Subcutaneous adipose tissue (tissue), 4 donors: Measurements from ENCODE around the gene TRAPPC6A. TPM values are rescaled to one million over a fixed set of nuclear protein-coding genes. Genes with fewer than 3 reads are reported as not detected.

Source experiments
- total RNA-seq, 4 donors: library from RNA; depleted of rRNA; stranded (reverse); fragments of >200 nt; gene quantifications; one replicate each; pipeline ENCODE4 v1.1.0, GENCODE V29; 2016
- TF ChIP-seq, protein P1 (sequence below): fragments of 450-650 bp; IDR thresholded peaks from one replicate; pipeline ENCODE4 v1.5.1; 2016; ENCODE audit warnings: low read depth, mild to moderate bottlenecking, control low read depth, antibody characterized with exemption, moderate library complexity

Gene TRAPPC6A
- total RNA-seq, 4 donors from 2014 or later = 7.7 to 38.4 (median 26.4) TPM

DNA sequence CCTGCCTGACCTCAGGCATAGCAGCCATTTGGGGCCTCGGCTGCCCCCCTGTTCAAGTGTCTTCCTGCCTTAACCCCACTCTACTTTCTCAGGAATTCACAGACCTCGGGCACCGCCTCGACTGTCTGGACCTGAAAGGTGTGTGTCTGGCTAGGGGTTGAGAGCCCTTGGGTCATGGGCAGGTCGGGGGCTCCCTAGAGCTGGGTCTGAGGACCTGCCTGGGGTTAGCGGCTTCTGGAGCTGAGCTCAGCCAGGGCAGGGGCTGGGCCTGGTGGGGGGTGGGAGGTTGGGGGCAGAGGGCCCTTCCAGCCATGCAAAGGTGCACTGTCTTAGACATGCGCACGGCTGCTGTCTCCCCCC lies 37.9 kb downstream of the TRAPPC6A start:
- TF ChIP-seq, protein P1, sequence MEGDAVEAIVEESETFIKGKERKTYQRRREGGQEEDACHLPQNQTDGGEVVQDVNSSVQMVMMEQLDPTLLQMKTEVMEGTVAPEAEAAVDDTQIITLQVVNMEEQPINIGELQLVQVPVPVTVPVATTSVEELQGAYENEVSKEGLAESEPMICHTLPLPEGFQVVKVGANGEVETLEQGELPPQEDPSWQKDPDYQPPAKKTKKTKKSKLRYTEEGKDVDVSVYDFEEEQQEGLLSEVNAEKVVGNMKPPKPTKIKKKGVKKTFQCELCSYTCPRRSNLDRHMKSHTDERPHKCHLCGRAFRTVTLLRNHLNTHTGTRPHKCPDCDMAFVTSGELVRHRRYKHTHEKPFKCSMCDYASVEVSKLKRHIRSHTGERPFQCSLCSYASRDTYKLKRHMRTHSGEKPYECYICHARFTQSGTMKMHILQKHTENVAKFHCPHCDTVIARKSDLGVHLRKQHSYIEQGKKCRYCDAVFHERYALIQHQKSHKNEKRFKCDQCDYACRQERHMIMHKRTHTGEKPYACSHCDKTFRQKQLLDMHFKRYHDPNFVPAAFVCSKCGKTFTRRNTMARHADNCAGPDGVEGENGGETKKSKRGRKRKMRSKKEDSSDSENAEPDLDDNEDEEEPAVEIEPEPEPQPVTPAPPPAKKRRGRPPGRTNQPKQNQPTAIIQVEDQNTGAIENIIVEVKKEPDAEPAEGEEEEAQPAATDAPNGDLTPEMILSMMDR = no peak

DNA sequence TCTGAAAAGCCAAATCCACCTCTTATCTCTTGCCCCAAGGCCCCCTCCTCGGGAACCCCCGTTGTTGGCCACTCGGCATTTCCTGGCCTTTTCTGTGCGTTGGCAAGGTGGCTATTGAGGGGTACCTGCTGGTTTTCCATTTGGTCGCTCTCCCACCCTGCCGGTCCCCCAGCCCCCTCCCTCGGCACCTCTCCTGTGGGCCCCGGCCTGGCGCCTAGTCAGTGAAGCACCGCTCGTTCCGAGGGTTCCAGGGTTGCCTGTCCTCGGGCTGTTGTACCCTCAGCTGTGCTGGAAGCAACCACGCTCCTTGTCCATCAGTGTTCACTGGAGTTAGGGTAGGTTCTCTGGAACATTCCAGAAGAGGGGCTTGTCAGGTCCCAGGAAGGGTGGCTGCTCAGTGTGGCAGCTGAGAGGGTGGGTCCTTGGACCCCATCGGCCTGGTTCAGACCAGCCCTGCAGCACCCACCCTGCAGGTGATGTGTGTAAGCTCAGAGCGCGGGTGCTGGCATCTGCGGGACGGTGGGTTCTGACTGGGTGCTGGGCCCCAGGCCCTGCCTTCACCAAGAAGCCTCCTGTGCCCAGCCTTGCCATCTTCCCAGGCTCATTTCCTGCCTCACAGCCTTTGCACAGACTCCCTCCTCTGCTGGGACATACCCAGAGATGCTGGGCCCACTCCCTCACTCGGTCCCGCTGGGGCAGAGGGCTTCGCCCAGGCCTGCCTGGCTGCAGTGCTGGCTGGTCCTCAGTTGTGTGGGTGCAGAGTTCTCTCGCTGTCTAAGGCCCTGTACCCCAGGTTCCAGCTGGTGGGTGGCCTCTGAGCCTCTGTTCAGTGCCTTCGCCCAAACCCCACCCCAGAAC lies 38.5 kb downstream of the TRAPPC6A start:
- TF ChIP-seq, protein P1 = no peak

DNA sequence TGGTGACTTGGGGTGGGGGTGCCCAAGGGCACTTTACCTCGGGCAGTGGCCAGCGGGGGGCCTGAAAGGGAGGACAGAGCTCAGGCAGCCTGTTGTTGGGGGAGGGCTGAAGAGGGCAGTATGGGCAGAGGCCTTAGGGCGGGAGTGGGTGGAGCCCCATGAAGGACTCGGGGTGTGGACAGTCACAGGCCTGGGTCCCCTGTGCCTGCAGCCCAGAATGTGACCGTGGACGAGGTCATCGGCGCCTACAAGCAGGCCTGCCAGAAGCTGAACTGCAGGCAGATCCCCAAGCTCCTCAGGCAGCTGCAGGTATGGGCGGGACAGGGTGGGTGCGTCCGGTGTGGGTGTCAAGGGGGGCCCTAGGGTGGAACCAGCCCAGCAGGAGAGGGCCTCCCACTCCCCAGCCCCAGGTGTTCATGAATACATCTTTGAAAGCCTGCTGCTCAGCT lies 39.7 kb downstream of the TRAPPC6A start:
- TF ChIP-seq, protein P1 = no peak

DNA sequence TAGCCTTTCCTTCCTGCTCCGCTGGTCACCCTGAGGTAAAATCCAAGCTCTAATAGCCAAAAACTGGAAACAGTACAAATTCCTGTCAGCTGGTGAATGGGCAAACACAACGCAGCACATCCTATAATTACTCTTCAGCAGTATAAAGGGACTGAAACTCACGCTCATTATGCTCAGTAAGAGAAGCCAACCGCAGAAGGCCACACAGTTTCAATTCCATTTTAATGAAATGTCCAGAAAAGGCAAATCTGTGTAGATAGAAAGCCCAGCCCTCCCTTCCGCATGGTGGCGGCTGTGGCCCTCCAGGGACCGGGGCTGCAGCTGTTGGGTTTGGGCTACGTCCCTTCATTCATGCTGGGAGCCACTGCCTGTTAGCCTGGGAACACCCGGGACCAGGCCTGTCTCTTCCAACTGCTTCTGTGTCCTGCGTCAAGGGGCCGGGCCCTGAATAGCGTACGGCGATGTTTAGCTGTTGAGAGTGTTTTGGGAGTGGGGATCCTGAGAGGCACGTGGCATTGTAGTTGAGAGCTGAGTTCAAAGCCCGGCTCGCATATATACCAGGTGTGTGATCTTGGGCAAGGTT lies 40.8 kb downstream of the TRAPPC6A start:
- TF ChIP-seq, protein P1 = no peak

DNA sequence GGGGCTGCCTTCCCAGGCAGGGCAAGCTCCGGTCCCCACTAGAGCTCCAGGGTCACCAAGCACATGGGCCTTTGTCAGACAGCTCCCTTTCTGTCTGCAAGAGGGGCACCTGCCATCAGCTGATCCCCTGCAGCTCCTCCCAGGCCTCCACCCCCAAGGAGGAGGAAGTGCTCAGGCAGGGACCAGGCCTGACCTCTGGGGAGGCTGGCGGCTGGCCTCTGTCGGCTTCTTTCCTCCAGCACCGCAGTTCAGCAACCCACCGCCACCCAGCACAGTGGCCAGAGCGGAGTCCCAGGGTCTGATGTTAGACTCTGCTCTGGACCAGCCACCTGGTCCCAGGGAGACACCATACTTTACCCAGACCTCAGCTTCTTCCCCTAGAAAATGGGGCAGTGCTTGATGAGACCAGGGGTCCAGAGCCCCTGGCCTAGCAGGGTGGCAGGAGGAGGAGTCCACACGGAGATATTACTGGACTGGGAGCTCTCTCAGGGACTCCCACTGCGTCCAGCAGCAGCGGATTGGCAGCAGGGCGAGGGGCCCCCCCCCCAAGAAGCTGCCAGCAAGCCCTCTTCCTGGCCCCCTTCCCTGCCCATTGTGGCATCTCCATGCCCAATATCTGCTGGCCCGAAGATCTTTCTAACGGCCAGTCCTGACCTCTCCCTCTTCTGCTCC lies 41.4 kb downstream of the TRAPPC6A start:
- TF ChIP-seq, protein P1 = no peak

DNA sequence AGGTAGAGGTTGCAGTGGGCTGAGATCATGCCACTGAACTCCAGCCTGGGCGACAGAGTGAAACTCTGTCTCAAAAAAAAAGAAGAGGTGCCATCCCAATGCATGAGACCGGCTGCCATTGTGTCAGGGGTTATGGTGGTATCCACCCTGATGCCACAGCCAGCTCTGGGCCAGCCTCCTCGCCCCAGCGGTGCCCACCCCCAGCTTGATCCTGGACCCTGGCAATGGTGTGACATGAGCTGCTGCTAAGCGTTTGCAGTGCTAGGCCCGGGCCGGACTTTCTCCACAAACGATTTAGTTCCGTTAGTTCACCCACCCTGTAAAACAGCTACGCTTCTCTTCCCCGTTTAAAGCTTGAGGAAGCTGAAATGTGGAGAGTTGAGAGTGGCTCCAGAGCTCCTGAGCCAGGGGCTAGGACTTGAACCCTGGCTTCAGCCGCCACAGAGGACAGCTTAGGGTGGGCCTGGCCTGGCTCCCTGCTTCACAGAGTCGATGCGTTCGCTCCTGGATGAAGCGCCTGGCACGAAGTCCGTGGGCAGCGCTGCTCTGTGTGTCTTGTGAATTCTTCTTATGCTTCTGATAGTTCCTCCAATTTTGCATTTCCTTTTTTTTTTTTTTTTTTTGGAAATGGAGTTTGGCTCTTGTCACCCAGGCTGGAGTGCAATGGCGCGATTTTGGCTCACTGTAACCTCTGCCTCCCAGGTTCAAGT lies 42.7 kb downstream of the TRAPPC6A start:
- TF ChIP-seq, protein P1 = no peak
